GM23338 (cell line): ENCODE measurements around the gene SERINC5. TPM values are rescaled to one million over a fixed set of nuclear protein-coding genes. Genes with fewer than 3 reads are reported as not detected.

Source experiments
- ATAC-seq: fragments of 200-7000 bp; cut with Tn5 transposase; 3 replicates; pipeline ENCODE4 v1.9.1; 2020
- DNase-seq: peaks from one replicate; pipeline ENCODE4 v3.0.0-alpha.2; 2015; ENCODE audit warnings: low spot score
- H2AFZ ChIP-seq: fragments of 200-600 bp; sonication (generic); 2 replicates; pipeline ENCODE4 v1.8.0; 2016; ENCODE audit warnings: antibody characterized with exemption, mild to moderate bottlenecking, moderate library complexity
- H3F3A ChIP-seq: fragments of 200-600 bp; sonication (generic); replicated peaks from 2 replicates; pipeline ENCODE4 v1.8.0; 2017; ENCODE audit warnings: antibody characterized with exemption, mixed run types, low read depth
- H3K27ac ChIP-seq: fragments of 200-600 bp; sonication (generic); 2 replicates; pipeline ENCODE4 v1.6.1; 2016; ENCODE audit warnings: low read depth
- H3K27me3 ChIP-seq: fragments of 200-600 bp; sonication (generic); 2 replicates; pipeline ENCODE4 v1.8.0; 2016; ENCODE audit warnings: mild to moderate bottlenecking, mixed run types, moderate library complexity; ENCODE audit not compliant: insufficient read depth
- H3K36me3 ChIP-seq: fragments of 200-600 bp; sonication (generic); 2 replicates; pipeline ENCODE4 v1.8.0; 2016; ENCODE audit warnings: mild to moderate bottlenecking; ENCODE audit not compliant: insufficient read depth
- H3K4me1 ChIP-seq: fragments of 200-600 bp; sonication (generic); 2 replicates; pipeline ENCODE4 v1.8.0; 2016; ENCODE audit warnings: mild to moderate bottlenecking, moderate library complexity; ENCODE audit not compliant: insufficient read depth
- H3K4me2 ChIP-seq: fragments of 200-600 bp; sonication (generic); 2 replicates; pipeline ENCODE4 v1.7.1; 2017; ENCODE audit warnings: mixed run types
- H3K4me3 ChIP-seq: fragments of 200-600 bp; sonication (generic); 2 replicates; pipeline ENCODE4 v1.6.1; 2016; ENCODE audit warnings: mixed run types
- H3K79me2 ChIP-seq: fragments of 200-600 bp; sonication (generic); replicated peaks from 2 replicates; pipeline ENCODE4 v1.8.0; 2017; ENCODE audit warnings: mild to moderate bottlenecking; ENCODE audit not compliant: insufficient read depth
- H3K9me2 ChIP-seq: fragments of 200-600 bp; sonication (generic); 2 replicates; pipeline ENCODE4 v1.8.0; 2017; ENCODE audit not compliant: insufficient read depth
- H4K20me1 ChIP-seq: fragments of 200-600 bp; sonication (generic); replicated peaks from 2 replicates; pipeline ENCODE4 v1.8.0; 2017; ENCODE audit warnings: mild to moderate bottlenecking; ENCODE audit not compliant: insufficient read depth
- H3K27ac Mint-ChIP-seq: 2 replicates; pipeline ENCODE4 v1.8.0; 2020; ENCODE audit warnings: inconsistent platforms, mild to moderate bottlenecking, moderate library complexity, mixed read lengths
- H3K27me3 Mint-ChIP-seq: 3 replicates; pipeline ENCODE4 v1.8.0; 2022; ENCODE audit warnings: low read depth, mild to moderate bottlenecking, moderate library complexity, mixed read lengths, inconsistent platforms; ENCODE audit not compliant: insufficient read depth, poor library complexity
- H3K36me3 Mint-ChIP-seq: 3 replicates; pipeline ENCODE4 v1.8.0; 2021; ENCODE audit warnings: low read depth, mild to moderate bottlenecking, inconsistent platforms, moderate library complexity, mixed read lengths
- H3K4me1 Mint-ChIP-seq: 3 replicates; pipeline ENCODE4 v1.8.0; 2020; ENCODE audit warnings: mild to moderate bottlenecking, inconsistent platforms, mixed read lengths
- H3K4me3 Mint-ChIP-seq: 3 replicates; pipeline ENCODE4 v1.8.0; 2021; ENCODE audit warnings: moderate library complexity, mild to moderate bottlenecking, inconsistent platforms, mixed read lengths
- H3K9me3 Mint-ChIP-seq: 3 replicates; pipeline ENCODE4 v1.8.0; 2020; ENCODE audit warnings: moderate library complexity, mild to moderate bottlenecking, inconsistent platforms, mixed read lengths
- CTCF ChIP-seq, 2 experiments: fragments of 200-600 bp in 1 of 2; sonication (generic) in 1 of 2; conservative IDR thresholded peaks; 2 replicates each; pipeline versions ENCODE4 v1.5.1 to v1.6.1; 2016 to 2017; ENCODE audit warnings: antibody characterized with exemption in 2 of 2, low read depth in 2 of 2, mild to moderate bottlenecking in 2 of 2, moderate library complexity in 1 of 2
- ETS1 ChIP-seq: IDR thresholded peaks from 2 replicates; pipeline ENCODE4 v1.6.1; 2016; ENCODE audit warnings: antibody characterized with exemption
- EZH2 ChIP-seq: fragments of 200-600 bp; sonication (generic); IDR thresholded peaks from one replicate; pipeline ENCODE4 v1.8.0; 2017; ENCODE audit warnings: antibody characterized with exemption, mild to moderate bottlenecking, low read depth; ENCODE audit not compliant: unreplicated experiment
- EZH2phosphoT487 ChIP-seq: fragments of 200-600 bp; sonication (generic); IDR thresholded peaks from one replicate; pipeline ENCODE4 v1.8.1; 2018; ENCODE audit warnings: antibody characterized with exemption; ENCODE audit not compliant: unreplicated experiment
- JUNB ChIP-seq: IDR thresholded peaks from one replicate; pipeline ENCODE4 v1.6.1; 2016; ENCODE audit warnings: antibody characterized with exemption; ENCODE audit not compliant: unreplicated experiment
- NANOG ChIP-seq: IDR thresholded peaks from 2 replicates; pipeline ENCODE4 v1.6.1; 2016; ENCODE audit warnings: antibody characterized with exemption, borderline replicate concordance
- STAT1 ChIP-seq: IDR thresholded peaks from one replicate; pipeline ENCODE4 v1.6.1; 2016; ENCODE audit warnings: antibody characterized with exemption; ENCODE audit not compliant: unreplicated experiment
- ZNF114 ChIP-seq: fragments of 250-450 bp; sonication (Bioruptor Pico); IDR thresholded peaks from 2 replicates; pipeline ENCODE4 v1.5.0; 2020; ENCODE audit warnings: mild to moderate bottlenecking, moderate library complexity
- ZNF462 ChIP-seq: fragments of 250-450 bp; sonication (Bioruptor Pico); IDR thresholded peaks from 2 replicates; pipeline ENCODE4 v1.5.0; 2020; ENCODE audit warnings: mild to moderate bottlenecking, moderate library complexity
- polyA plus RNA-seq: library from polyadenylated mRNA; unstranded; fragments of >200 nt; fragmentation: Nextera tagmentation; extraction: Ambion mirVana; gene quantifications from 2 replicates; pipeline ENCODE4 v1.2.1, GENCODE V29; 2016
- total RNA-seq: library from RNA; depleted of rRNA; stranded (reverse); fragments of >200 nt; shearing (Covaris generic); gene quantifications from 2 replicates; pipeline ENCODE4 v1.2.3, GENCODE V29; 2014
- TF ChIP-seq, protein P1 (sequence below): IDR thresholded peaks from one replicate; pipeline ENCODE4 v1.6.1; 2018; ENCODE audit warnings: antibody characterized with exemption; ENCODE audit not compliant: unreplicated experiment

Gene SERINC5
- total and polyA plus RNA-seq, 2 experiments from 2014 or later, result 34.0 to 107 TPM

DNA sequence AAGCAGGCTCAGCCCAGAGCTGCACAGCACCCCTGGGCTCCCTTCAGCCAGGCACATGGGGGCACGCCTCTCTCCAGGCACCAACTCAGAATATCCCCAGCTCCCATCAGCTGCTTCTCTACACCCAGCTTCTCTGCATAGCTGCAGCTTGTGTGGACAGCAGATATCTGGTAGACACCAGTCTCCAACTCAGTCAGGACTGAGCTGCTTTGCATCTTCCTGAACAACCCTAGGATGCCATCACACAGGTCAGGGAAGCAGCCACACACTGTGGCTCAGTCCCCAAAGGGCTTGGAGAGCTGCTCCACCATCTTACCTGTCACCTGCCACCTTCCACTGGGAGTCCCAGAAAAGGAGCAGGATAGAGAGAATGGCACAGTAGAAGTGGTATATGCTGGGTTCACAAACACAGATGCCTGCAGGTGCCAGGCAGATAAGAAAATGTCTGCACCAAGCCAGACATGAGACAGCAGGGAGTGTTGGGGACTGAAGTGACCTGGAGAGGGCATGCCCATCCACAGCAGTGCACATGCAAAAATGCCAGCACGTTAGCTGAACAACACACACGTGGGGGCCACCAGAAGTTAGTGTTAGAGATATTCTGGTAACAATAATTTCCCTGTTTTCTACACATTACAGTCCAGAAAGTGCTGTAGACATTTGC is 178.7 kb downstream of the SERINC5 start (continued):
- TF ChIP-seq, protein P1, sequence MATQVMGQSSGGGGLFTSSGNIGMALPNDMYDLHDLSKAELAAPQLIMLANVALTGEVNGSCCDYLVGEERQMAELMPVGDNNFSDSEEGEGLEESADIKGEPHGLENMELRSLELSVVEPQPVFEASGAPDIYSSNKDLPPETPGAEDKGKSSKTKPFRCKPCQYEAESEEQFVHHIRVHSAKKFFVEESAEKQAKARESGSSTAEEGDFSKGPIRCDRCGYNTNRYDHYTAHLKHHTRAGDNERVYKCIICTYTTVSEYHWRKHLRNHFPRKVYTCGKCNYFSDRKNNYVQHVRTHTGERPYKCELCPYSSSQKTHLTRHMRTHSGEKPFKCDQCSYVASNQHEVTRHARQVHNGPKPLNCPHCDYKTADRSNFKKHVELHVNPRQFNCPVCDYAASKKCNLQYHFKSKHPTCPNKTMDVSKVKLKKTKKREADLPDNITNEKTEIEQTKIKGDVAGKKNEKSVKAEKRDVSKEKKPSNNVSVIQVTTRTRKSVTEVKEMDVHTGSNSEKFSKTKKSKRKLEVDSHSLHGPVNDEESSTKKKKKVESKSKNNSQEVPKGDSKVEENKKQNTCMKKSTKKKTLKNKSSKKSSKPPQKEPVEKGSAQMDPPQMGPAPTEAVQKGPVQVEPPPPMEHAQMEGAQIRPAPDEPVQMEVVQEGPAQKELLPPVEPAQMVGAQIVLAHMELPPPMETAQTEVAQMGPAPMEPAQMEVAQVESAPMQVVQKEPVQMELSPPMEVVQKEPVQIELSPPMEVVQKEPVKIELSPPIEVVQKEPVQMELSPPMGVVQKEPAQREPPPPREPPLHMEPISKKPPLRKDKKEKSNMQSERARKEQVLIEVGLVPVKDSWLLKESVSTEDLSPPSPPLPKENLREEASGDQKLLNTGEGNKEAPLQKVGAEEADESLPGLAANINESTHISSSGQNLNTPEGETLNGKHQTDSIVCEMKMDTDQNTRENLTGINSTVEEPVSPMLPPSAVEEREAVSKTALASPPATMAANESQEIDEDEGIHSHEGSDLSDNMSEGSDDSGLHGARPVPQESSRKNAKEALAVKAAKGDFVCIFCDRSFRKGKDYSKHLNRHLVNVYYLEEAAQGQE, result no peak
- no peak for TF ChIP-seq ETS1
- TF ChIP-seq CTCF (conservative IDR thresholded peaks at IDR 0.05; ENCODE audit: low read depth in 2 of 2), result no peak
- no peak for TF ChIP-seq STAT1
- no peak for TF ChIP-seq ZNF114 (CRISPR knock-in tag)
- TF ChIP-seq JUNB, result no peak

- Histone ChIP-seq H3K36me3 (no peaks in the 10 kb centered on the region), H3K9me2 (no peaks in the 10 kb centered on the region; the same call in 1 of the 2 replicates), H3K27ac (no peak overlapping the region), H2AFZ (no peak overlapping the region), H3K79me2 (no peaks in the 10 kb centered on the region), H3K4me1 (no peaks in the 10 kb centered on the region), H3K4me2 (no peak overlapping the region), H4K20me1 (no peaks in the 10 kb centered on the region), H3F3A (no peaks in the 10 kb centered on the region), H3K27me3 (no peaks in the 10 kb centered on the region), H3K4me3 (no peak overlapping the region)
- Mint-ChIP-seq H3K27ac (no peak overlapping the region), H3K4me1 (0 out of 3 replicates have a peak, but pooled peaks cover 3% of the 10 kb centered on the region), H3K9me3 (no peaks in the 10 kb centered on the region), H3K36me3 (no peaks in the 10 kb centered on the region; the same call in 2 of the 3 replicates), H3K4me3 (no peak overlapping the region), H3K27me3 (peaks cover 6% of the 10 kb centered on the region)
- no peak for ATAC-seq
- no peak for DNase-seq
- TF ChIP-seq EZH2, result no peak
- TF ChIP-seq ZNF114 (CRISPR knock-in tag), result no peak
- no peak for TF ChIP-seq NANOG
- TF ChIP-seq EZH2phosphoT487, result no peak
- no peak for TF ChIP-seq STAT1
- no peak for TF ChIP-seq ZNF462 (CRISPR knock-in tag)
Measured at GRCh38 chr5:80076131-80077050, 179.5 kb downstream of the SERINC5 start.
